Daoy (cell line): ENCODE results near the gene CDHR4. TPM values are rescaled to one million over a fixed set of nuclear protein-coding genes. Genes with fewer than 3 reads are reported as not detected.
"Not testable (repeated sequence)": the region's sequence is repeated elsewhere in the genome, so short reads cannot be mapped to it uniquely, and the experiment has no call there.

Source experiments
- DNase-seq: peaks from one replicate; pipeline ENCODE4 v3.0.0-alpha.2; 2015; ENCODE audit warnings: low read depth
- total RNA-seq: library from RNA; depleted of rRNA; stranded (reverse); fragments of >200 nt; shearing (Covaris generic); gene quantifications from 2 replicates; pipeline ENCODE4 v1.2.3, GENCODE V29; 2014

CDHR4 gene
- total RNA-seq, 1 experiment from 2014 or later: not detected

DNA sequence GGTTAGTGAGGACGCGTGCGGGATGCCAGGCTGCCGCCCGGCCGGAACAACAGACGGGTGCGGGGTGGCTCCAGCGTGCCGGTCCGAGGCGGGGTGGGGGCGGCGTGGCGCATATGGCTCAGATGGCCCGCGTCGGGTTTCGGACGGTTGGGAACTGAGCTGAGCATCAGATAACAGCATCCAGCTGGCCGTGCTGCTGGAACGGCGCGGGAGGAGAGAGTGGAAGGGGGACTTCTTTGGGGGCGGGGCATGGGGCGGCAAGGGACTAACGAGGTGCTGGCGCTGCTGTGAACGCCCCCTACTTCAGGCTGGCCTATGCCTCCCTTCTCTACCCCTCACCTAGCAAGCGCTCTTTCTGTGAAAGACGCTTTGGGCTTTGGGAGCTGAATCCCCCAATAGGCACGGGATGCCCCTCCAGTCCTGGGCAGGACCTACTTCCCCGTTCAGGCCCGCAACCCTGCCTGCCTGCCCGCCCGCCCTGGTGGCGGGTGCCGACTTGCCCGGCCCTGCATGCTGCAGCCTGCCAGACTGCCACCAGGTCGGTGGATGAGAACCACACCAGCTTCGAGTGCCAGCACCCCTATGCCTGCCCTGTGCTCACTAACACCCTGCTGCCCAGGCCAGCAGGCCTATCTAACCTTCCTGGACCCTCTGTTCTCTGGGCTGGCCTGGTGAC lies 3.9 kb upstream of the CDHR4 start:
- DNase-seq: peak; percentile 14

DNA sequence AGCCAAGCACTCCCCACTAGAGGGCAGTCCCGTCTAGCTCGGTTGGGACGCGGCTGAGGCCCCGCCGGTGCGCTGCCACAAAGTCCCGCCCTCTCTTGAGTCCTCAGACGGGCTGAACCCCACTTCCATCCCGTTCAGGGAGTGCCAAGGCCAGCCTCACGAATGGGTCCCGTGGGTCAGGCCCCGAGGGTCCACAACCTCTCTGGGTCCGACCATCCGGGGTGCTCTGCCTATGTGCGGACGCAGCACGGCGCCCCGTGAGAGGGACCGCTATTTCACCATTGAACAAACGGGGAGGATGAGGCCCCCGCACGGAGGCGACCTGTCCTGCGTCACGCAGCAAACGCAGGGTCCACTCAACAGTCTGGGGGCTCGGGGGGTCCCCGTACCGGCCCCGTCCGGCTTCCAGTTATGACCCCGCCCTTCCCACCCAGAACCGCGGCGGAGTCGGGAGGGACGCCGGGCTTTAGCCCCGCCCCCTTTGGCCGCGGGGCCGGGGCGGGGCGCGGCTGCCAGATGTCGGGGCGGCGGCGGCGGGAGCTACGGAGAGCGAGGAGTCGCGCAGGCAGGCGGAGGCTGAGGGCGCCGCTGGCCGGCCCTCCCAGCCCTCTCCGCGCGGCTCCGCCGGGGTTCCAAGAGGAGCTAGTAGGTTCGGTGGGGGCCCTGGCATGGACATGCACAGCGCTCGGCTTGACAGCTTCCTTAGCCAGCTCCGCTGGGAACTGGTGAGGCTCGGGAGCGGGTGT lies 3.2 kb upstream of the CDHR4 start, which contains the start of gene INKA1:
INKA1 (plus strand) TSS at position 543 of the 746 bp plus-strand sequence; CDS start at position 675, 132 bp downstream.
- DNase-seq: peak; percentile 87

DNA sequence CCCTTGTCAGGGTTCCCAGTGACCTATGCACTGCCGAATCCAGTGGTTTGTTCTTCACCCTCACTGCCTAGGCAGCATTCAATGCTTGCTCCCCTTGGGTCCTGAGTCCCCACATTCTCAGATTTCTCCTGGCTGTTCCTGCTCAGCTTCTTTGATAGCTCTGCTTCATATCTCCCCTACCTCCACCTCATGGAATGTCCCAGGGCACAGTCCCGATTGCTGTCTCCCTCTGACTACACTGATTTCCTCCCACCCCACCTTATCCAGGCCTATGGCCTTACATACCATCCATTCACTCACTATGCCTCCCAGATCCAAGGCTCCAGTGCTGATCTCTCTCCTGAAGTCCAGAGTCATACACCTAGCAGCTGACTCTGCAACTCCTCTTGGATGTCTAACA lies 1.5 kb upstream of the CDHR4 start:
- DNase-seq: no peak

DNA sequence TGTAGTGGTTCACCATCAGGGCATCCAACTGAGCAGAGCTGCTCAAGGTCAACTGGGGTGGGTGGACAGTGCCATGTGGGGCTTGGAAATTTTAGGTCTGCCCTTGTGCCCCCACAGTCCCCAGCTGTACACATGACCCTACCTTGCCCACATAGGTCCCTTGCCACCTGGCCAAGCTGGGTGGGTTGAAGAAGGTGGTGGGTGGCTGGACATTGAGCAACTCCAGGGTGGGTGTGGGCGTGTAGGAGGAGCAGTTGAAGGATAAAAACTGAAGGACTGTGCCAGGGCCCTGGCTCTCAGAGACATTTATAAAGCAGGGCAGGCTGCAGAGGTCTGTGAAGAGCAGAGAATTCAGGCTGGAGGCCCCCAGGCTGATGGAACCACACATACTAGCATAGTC lies 568 bp downstream of the CDHR4 start:
- DNase-seq: no peak

DNA sequence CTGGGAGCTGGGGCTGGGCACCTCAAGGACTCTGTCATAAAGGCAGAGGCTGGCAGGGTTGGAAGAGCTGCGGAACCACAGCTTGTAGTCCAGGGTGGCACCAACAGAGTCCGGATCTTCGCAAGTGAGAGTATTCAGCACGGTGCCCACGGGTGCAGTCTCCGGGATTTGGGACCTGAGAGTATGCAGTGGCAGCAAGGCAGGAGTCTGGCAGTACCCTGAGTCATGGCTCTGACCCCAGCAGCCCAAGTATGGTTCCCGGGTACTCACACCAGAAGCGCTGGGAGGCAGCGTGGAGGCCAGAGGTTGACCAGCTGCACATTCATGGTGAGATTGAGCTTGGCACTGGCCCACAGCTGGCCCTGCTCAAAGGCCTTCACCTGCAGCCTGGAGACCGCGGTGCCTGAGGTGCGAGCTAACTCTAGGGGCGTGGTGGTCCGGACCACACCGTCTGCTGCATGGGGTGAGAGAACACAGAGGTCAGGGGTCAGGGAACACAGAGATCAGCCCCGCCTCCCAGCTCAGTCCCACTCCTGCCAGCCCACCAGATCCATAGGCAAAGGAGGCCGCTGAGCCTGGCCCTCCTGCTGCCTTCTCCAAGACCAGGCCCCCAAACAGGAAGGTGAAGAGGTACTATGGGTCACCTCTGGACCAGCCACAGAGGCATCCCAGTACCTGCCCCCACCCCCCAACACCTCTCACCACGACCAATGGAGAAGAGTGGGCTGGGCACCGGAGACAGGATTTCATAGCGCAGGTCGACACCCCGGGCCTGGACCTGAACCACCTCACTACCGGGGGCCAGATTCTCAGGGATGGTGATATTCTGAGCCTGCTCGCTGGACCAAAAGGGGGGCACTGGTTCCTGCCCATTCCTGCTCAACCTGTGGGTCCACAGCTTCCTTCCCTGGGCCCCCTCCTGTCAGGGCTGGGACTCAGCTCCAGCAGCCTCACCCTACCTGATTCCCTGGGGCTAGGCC lies 4.5 kb downstream of the CDHR4 start:
- no peak for DNase-seq

DNA sequence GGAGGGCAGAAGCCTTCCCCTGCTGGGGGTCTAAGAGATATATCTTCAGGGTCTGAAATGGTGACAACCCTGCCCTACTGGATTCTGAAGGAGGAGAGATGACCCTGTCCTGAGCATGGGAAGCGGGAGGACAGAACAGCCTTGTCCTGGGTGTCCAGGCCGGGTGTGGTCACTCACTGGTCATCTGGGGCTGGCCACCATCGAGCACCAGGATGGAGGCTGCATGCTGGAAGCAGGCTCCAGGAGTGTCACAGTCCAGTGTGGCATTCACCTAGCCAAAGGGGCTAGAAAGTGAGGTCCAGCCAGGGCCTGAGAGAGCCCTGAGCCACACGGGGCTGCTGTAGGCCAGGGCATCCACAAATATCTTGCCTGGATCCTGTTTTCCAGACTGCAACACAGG lies 5.2 kb downstream of the CDHR4 start:
- DNase-seq: no peak

DNA sequence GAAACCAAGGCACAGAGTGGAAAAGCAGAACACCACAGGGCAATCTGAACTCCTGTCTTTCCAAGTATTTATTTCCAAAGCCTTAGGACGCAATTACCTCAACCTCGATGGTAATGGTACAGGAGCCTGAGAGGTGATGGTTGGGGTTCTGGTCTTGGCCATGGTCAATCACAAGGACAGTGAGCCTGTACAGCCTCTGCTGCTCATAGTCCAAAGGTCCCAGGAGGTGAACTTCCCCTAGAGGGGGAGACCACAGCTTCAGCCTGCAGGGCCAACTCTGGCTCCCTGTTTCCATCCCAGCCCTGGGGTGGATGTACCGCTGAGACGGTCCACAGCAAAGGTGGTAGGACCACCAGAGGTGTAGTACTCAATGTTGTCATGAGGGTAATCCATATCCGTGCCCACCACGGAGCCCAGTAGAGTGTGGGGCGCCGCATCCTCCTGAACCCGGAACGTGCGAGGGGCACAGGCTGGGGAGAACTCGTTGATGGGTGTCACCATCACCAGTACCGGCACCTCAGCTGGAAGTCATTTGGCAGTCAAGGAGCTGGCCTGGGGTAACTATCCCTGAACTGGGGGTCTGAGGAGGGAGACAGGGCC lies 6.1 kb downstream of the CDHR4 start:
- DNase-seq: no peak

DNA sequence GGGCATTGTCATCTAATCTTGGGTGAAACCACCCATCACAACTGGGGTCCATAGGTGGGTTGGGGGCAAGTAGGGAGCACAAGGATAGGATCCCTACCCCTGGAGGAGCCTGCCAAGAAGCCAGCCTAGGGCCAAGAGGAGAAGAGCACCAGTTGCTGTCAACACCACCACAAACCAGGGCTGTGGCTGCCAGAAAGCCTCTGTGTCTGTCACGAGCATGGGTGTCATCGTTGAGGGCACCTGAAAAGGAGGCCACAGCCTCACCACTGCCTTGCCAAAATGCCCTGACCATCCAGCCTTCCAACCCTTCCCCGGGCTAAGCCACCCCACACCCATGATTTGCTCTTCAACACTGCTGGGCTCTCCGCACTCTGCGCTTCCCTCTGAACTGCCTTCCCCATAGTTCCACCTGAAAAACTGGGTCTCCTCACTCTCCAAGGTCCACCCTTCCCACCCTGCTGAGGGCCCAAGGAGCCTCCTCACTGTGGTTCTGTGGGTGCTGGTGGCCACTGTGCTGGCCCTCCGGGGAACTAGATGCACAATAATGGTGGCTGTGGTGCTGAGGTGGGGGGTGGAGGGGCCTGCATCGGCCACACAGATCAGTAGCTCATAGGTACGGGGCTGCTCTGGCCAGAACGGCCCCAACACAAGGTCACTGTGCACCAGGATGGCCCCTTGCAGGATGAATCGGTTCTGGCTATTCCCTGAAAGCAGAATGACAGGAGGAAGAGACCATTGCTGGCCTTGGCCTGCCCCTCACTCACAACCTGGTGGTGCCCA lies 7.1 kb downstream of the CDHR4 start:
- DNase-seq: no peak

DNA sequence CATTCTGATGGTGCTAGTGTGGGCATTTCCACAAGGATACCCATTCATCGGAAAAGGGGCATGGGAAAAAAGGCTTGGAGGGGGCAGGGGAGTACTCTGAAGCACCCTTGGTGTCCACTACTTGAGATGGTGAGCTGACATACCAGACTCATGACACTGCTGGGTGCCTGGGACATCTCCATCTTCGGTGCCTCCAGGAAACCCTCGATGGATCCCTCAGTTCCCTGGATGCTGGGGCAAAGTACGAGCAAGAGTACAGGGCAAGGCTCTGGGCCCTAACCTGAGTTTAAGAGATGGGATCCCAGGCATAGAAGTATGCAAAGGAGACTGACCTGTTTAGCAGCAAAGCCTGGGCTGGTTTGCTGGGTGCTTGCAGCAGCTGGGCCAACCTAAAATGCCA lies 8.1 kb downstream of the CDHR4 start:
- DNase-seq: no peak

DNA sequence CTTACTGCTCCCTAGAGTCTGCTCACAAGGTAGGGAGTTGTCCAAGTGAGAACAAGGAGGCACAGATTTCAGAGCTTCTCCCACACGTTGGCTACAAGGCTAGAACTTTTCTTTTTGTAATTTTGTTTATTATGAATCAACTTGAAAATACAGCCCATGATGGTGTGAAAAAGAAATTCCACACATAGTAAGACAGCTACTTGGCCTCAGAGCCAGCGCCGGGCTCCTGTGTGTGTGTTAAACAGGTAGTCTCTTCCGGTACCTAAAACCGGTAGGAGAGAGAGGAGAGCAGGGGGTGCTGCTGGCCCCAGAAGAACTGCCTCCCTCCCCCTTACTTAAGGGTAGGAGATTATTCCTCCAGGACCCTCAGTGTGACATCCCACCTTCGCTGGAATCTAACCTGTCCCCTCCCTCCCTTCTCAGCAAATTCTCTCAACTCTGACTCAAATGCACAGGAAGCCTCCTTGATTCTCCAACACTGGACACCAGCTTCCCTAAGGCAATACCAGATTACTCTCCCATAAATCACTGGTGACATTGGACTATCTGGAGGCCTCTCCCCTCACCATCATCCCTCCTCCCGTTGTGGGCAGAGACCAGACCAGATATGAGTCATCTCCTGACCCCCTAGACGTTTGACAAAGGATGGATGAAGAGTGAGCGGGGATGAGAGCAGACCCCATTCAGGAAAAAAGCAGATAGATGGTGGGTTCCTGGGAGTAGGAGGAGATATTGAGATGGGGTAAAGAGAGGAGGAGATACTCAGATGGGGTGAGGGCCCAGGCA lies 8.9 kb downstream of the CDHR4 start:
- DNase-seq: peak; percentile 22

DNA sequence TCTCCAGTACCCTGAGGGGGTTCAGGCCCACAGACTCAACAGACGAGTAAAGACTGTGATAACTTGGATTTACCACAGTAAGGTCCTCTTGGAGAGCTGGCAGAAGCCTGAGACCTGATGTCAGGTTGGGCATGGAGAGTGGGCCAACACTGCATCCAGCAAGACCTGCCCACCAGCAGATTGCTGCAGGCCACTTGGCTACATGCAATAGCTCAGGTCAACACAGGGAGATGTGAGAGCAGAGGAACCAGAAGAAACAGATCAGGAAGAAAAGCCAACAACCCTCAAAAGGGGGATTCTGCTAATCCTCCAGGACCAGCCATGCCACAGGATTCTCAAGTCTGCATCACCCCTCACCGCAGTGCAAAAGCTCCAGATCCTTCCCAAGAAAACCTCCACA lies 11.6 kb downstream of the CDHR4 start:
- no peak for DNase-seq

DNA sequence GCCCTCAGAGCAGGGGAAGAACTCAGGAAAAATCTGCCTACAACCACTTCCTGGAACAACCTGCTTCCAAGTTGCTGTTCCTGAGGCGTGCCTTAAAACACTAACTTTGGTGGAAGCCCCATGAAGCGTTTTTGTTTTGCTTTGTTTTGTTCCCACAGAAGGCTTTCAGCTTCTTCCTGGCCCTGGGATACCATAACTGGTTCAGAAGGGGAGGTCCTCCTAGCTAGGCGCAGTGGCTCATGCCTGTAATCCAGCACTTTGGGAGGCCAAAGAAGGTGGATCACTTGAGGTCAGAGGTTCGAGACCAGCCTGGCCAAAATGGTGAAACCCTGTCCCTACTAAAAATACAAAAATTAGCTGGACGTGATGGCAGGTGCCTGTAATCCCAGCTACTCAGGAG lies 12.1 kb downstream of the CDHR4 start:
- no peak for DNase-seq

DNA sequence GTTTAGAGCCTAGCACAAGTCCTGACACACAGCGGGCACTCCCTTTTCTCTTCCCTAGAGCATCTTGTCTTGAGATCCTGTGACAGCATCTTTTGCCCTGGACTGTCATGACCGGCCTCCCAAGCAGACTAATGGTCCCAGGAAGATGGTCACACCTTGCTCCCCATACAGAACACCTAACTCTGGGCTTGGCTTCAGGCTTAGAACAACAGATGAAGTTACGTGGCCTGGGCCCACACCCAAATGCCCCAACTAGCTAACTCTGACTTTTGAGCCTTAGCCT lies 12.6 kb downstream of the CDHR4 start:
- no peak for DNase-seq

DNA sequence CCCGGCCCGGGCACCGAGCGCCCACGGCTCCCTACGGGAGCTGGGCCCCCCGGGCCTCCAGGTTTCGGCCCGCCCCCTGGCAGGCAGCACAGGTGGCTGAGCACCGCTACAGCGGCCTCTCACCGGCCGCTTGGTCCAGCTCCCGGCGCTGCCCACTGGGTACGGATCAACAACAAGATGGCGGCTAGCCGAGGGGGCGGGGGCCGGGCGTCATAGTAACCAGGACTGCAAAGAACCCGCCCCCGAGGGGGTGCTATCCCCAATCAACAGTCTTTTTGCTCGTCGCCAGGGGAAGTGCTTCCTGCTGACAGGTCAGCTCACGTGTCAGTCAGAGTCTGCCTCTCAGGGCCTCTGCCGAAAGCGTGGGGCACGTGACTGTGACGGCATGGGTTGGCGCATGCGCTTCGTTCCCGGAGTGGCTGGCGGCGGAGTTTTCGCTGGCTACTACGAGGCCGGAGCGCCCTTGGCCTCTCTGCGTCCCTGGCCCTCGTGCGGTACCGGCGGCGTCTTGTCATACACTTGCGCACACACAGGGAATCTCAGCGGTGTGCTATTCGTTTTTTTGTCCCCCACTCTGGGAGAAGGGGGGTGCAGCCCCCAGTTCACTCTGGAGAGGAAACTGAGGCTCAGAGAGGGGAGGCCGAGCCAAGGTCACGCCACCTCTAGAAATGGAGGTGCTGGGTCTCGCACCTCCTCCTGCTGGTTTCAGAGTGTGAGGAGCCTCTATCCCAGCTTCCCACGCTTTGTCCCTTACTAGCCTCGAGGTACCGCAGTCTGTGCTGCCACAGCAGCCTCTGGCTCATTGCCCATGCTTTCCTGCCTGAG lies 13.1 kb downstream of the CDHR4 start, which contains the start of gene IP6K1:
IP6K1 (minus strand) TSS at position 186 of the 825 bp plus-strand sequence. CDS start 38,502 bp downstream, outside the sequence.
- DNase-seq: peak; percentile 99

DNA sequence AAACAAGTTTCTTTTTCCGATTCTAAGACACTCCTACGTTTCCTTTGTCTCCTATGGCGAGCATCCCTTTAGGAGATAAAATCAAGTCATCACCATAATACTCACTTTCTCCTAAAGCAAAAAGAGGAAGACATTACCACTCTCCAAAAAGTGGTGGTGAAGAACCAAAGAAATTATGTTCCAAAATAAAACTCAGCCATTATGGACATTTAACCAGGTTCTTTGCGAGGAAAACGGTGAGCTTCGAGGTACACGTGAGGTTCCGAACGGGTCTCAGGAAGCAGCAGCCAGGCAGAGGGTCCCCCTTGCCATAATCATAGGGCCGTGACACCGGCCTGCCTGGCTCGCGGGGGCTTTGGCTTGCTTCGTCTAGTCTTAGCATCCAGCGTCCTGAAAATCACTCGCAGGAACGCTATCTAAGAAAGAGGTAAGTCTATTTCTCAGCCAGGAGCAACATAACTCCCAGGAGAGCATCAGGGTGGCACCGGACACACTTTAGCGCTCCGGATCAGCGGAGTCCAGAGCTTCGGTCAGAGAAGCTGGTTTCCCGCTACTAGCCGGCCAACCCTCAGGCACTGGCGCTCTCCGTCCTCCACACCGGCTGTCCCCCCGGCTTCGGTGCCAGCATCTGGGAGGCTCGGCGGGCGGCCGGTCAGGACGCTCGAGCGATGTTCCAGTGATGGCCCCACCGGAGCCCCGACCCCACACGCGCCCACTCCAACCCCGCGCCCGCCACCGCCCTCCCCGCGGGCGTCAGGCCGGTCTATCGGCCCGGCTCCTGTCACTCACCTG lies 13.9 kb downstream of the CDHR4 start:
- peak; percentile 21 for DNase-seq

DNA sequence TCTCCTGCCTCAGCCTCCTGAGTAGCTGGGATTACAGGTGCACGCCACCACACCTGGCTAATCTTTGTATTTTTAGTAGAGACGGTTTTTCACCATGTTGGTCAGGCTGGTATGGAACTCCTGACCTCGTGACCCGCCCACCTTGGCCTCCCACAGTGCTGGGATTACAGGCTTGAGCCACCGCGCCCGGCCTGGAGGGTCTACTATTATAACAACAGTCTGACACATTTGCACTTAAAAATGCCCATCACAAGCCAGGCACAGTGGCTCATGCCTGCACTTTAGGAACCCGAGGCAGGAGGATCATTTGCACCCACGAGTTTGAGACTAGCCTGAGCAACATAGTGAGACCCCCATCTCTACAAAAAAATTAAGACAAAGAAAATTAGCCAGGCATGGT lies 17.4 kb downstream of the CDHR4 start:
- DNase-seq: not testable (repeated sequence)

DNA sequence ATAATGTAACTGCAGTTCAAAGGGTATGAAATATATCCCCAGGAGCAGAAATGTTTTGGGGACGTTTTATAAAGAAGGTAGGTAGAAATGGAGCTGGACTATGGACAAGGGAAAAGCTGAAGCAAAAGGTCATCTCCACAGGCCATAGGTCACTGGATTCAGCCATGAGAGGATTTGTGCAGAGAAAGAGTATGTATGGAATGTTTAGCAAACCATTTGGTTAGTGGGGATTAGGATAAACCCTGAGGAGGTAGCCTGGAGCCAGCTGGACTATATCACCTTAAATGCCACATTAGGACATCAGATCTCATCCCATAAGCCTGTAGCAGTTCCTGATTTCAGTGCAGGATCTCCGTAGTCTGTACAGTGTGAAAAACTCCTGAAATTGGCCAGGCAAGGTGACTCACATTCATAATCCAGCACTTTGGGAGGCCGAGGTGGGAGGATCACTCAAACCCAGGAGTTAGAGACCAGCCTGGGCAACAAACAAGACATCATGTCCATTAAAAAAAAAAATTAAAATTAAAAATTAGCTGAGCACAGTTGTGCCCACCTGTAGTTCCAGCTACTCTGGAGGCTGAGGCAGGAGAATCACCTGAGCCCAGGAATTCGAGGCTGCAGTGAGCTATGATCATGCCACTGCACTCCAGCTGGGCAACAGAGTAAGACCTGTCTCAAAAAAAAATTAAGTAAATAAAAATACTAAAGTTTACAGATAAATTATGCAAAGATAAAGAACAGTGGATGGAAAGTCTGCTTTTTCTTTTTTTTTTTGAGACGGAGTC lies 18.1 kb downstream of the CDHR4 start:
- no peak for DNase-seq

DNA sequence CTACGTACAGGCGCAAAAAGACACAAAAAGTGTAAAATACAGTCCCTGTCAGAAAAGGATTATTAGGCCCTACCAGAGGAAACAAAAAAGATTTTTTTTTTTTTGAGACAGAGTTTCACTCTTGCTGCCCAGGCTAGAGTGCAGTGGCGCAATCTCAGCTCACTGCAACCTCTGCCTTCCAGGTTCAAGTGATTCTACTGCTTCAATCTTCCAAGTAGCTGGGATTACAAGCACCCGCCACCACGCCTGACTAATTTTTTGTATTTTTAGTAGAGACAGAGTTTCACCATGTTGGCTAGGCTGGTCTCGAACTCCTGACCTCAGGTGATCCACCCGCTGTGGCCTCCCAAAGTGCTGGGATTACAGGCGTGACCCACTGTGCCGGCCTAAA lies 18.7 kb downstream of the CDHR4 start:
- DNase-seq: not testable (repeated sequence)
